Activated CD4-positive, alpha-beta T cell treated with anti-CD3 and anti-CD28 coated beads, Interleukin-2, amount 50 U/mL, for 4 hours (primary cell): ENCODE measurements around the gene EIF4B.

Source experiments
- DNase-seq, 2 experiments: peaks; one replicate each; pipeline ENCODE4 v3.0.0-alpha.2; 2020

EIF4B gene

GRCh38 chr12:53074283-53074998 is 68.2 kb downstream of the EIF4B start:
- DNase-seq: no peak

GRCh38 chr12:53074999-53075370 is 68.7 kb downstream of the EIF4B start:
- no peak for DNase-seq

GRCh38 chr12:53076461-53076860 is 70.2 kb downstream of the EIF4B start:
- no peak for DNase-seq

GRCh38 chr12:53077030-53077429 is 70.8 kb downstream of the EIF4B start:
- DNase-seq: no peak

GRCh38 chr12:53078425-53079225 is 72.4 kb downstream of the EIF4B start:
- peak; percentile 44 to 48 for DNase-seq

- peak; percentile 95 for DNase-seq
Observed at GRCh38 chr12:53079226-53080117, 73.2 kb downstream of the EIF4B start, which contains the start of gene SPRYD3. SPRYD3 (minus strand) TSS chr12:53079390; CDS start chr12:53079333, 57 bp downstream.

- DNase-seq: no peak
Observed at GRCh38 chr12:53082637-53083175, 76.5 kb downstream of the EIF4B start.

- no peak for DNase-seq
Observed at GRCh38 chr12:53086361-53086760, 80.1 kb downstream of the EIF4B start.

- no peak for DNase-seq
Observed at GRCh38 chr12:53090105-53090504, 83.8 kb downstream of the EIF4B start.

- no peak for DNase-seq
Observed at GRCh38 chr12:53090554-53090953, 84.3 kb downstream of the EIF4B start.

- no peak for DNase-seq
Observed at GRCh38 chr12:53091756-53092155, 85.5 kb downstream of the EIF4B start.
